GM10847 (cell line): ENCODE results near the gene GALNT1.

Experiments
- POLR2A ChIP-seq: IDR thresholded peaks from 2 replicates; pipeline ENCODE4 v1.6.1; 2011; ENCODE audit not compliant: insufficient read length; ENCODE audit errors: extremely low read depth

GALNT1 gene

GRCh38 chr18:35578936-35579335, 2.6 kb upstream of the GALNT1 start:
- no peak for TF ChIP-seq POLR2A

GRCh38 chr18:35580701-35581539, 620 bp upstream of the GALNT1 start:
- TF ChIP-seq POLR2A: peak; percentile 21

DNA sequence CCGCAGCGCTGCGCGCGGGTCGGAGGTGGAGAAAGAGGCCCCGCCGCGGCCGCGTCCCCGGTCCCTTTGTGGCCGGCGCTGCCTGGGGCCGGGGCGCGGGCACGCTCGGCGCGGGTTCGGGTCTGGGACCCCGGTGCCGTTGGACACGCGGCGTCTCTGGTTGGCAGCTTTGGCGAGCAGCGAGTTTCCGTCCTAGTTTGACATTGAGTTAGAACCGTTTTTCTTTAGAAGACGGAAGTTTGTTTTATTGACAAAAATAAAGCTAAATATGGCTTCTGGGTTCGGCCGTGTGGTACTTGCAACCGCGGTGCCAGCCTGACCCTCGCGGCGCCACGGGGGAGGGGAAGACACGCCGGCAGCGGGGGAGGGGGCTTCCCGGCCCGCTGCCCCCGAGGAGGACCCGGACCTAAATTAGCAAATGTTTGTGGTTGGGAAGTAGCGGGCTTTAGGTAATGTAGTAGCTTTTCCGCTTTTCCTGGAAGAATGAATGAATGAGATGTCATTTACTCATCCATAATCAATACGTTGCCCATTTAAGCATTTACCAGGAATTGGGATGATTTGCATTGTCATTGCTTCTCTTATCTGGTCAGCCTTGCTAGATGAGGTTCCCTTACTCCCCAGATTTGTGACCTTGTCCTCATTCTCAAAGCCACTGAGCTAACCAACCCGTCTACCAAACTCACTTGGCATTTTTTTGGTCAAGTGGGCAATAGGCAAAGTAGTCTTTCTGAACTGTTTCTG, 530 bp downstream of the GALNT1 start:
- TF ChIP-seq POLR2A: peak; percentile 10

DNA sequence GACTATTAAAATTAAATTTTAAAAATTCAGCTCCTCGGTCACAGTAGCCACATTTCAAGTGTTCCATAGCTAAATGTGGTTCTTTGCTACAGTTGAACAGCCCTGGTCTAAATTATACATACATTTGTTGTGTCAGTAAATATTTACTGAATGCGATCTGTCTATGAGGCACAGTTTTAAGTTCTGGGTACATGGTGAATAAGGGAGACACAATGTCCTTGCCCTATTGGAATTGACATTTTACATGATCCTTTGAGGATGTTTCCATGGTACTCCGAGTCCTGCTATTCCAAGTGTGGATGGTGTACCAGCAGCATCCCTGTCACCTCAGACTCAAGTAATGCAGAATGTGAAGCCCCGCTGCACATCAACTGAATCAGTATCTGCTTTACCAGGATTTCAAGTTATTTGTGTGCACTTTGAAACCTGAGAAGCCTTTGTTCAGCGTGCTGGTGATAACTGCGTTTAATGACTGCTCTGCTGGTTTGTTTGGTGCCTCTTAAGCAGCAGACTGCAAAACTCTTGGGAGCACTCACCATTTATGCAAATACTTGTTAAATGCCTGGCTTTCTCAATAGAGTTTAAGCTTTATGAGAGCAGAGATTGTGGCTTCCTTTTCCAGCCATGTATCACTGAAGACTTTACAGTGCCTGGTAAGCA, 1.5 kb downstream of the GALNT1 start:
- TF ChIP-seq POLR2A: no peak

DNA sequence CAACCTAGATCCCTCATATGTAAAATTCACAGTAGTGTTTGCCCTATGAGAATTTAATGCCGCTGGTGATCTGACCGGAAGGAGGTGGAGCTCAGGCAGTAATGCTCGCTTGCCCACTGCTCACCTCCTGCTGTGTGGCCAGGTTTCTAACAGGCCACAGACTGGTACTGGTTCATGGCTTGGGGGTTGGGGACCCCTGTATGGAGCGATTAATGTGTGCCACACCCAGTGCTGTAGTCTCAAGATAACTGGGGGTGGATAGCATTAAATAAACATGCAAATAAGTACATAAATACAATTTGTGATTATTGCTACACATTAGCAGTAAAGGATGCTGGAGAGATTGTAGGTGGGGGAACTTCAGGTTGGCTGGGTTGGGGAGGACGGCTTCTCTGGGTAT, 3.2 kb downstream of the GALNT1 start:
- no peak for TF ChIP-seq POLR2A

DNA sequence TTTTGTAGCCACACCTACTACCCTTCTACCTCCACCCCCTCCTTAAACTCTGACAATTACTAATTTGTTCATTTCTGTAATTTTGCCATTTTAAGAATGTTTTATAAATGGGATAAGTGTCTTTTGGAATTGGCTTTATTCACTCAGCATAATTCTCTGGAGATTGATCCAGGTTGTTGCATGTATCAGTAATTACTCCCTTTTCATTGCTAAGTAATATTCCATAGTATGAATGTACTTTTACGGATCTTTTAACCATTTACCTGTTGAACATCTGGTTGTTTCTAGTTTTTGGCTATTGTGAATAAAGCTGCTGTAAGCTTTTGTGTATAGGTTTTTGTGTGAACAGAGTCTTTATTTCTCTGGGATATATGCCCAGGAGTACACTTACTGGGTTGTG, 4.1 kb downstream of the GALNT1 start:
- TF ChIP-seq POLR2A: no peak

DNA sequence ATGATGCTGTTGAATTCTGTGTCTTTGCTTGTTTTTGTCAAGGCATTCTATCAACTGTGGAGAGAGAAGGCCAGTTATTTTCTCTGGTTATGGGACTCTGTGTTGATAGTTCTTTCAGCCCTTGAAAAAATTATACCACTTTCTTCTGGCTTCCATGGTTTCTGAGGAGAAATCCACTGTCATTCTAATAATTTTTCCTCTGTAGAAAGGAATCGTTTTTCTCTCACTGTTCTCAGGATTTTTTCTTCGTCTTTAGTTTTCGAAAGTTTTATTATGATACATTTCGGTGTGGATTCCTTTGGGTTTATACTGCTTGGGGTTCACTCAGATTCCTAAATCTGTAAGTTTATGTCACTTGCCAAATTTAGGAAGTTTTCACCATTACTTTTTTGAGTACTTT, 6.6 kb downstream of the GALNT1 start:
- no peak for TF ChIP-seq POLR2A

DNA sequence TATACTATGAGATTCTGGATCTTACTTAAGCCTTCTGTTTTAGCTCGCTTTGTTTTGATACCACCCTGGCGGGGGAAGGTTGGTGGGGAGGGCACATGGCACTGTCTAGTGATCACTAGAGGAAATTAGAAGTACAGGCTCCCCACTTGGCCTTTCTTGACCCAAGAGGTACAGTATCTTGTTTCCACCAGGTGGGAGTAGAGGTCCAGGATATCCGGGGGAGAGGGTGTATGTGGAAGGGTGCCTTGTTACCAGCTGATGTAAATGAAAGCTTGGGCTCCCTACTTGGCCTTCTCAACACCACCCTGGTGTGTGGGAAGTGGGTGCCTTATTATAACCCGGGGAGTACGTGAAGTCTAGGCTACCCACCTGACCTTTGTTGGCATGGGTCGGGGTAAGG, 7.5 kb downstream of the GALNT1 start:
- no peak for TF ChIP-seq POLR2A

- no peak for TF ChIP-seq POLR2A
These were observed 8.0 kb downstream of the GALNT1 start for GRCh38 chr18:35589546-35589945.

- TF ChIP-seq POLR2A: no peak
These were observed 9.4 kb downstream of the GALNT1 start for GRCh38 chr18:35590935-35591334.

DNA sequence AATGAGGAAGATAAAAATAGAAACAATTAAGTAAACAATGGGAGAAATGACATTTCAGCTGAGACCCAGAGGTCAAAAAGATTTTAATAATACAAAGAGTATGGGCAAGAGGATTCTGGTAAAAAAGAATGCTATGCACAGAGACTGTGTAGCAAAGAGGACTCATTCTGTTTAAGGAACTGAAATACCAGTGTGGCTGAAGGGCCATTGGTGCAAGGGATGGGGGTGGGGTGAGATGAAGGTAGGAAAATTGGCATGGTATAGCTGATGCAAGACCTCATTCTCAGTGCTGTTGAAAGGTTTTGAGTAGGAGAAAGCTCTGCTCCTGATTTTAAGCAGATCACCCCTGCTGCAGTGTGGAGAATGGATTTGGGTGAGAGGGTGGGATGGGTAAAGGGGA, 10.8 kb downstream of the GALNT1 start:
- no peak for TF ChIP-seq POLR2A

DNA sequence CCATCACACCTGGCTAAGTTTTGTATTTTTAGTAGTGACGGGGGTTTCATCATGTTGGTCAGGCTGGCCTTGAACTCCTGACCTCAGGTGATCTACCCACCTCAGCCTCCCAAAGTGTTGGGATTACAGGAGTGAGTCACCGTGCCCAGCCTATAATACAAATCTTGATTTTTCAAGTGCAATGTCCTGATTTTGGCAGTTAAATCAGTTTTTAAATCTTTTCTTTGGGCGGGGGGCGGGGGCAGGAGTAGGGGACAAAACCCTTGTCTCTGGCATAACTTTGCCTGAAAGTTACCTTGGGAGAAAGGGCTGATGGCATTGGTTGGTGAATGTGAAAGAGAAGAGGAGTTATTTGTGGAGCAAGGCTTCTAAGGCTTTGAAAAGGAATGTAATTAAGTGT, 12.3 kb downstream of the GALNT1 start:
- no peak for TF ChIP-seq POLR2A

DNA sequence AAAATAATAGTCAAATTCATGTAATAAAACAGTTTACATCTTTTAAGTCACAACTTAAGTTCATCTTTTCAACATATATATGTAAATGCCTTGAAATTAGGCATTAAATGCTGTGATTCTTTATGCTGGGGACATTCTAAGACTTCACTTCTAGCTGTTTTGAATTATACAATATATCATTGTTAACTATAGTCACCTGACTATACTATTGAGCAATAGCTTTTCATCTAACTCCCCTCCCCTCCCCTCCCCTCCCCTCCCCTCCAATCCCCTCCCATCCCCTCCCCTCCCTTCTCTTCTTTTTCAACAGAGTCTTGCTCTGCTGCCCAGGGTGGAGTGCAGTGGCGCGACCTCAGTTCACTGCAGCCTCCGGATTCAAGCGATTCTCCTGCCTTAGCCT, 16.2 kb downstream of the GALNT1 start:
- TF ChIP-seq POLR2A: no peak

- no peak for TF ChIP-seq POLR2A
These were observed 20.8 kb downstream of the GALNT1 start for GRCh38 chr18:35602193-35602820.

DNA sequence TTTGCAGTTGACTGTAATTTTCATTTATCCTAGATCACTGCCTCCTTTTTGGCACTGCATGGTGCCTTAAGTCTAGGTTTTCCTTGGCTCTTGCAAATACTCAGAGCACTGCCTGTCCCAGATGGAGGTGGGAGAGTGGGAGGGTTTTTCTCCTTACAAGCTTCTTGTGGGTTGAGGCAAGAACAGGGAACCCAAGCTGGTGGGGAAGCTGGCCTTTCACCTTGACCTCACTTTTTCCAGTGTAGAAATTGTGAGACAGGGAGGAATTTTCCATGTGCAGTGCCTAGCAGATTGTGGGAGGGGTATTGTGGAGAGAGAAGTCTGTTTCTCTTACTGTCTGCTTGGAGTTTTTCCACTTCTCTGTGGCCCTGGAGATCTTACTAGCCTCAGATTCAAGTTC, 21.5 kb downstream of the GALNT1 start:
- TF ChIP-seq POLR2A: no peak
